Activated CD4-positive, alpha-beta T cell treated with anti-CD3 and anti-CD28 coated beads, Interleukin-2, amount 50 U/mL, for 24 hours (primary cell): ENCODE data around the gene DNAJC2.

ENCODE experiments used
- DNase-seq, 2 donors: peaks; one replicate each; pipeline ENCODE4 v3.0.0-alpha.2; 2020; ENCODE audit warnings: low read depth in 1 of 2, low spot score in 1 of 2

DNAJC2 gene

GRCh38 chr7:103344453-103345149 lies at the start of gene DNAJC2:
Gene DNAJC2, minus strand, starts transcription at chr7:103344767. Its CDS starts 145 bp downstream, at chr7:103344622.
- DNase-seq = peak; percentile 63 to 85

DNA sequence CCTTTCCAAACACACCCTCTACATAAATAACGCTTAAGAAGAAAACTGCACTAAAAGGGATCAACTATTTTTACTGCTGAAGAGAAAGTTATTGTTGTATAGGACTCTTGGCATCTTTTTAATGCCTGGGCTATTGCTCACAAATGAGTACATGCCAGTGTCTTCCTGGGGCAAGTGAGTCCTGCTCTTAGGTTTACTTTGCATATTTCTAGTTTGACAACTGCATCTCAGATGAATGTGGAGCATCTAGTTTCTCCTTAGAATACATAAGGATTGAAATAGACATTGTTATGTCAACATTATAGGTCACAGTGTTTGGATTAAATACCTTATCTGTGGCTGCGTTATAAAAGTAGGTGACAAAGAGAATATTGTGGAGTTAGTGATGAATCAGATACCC lies 47.4 kb upstream of the DNAJC2 start:
- no peak for DNase-seq

GRCh38 chr7:103391150-103391549 lies 46.6 kb upstream of the DNAJC2 start:
- no peak for DNase-seq

GRCh38 chr7:103389263-103389662 lies 44.7 kb upstream of the DNAJC2 start:
- DNase-seq = no peak

GRCh38 chr7:103388469-103389140 lies 44.0 kb upstream of the DNAJC2 start:
- no peak for DNase-seq

- DNase-seq = no peak
These were observed 42.7 kb upstream of the DNAJC2 start for GRCh38 chr7:103387242-103387641.

GRCh38 chr7:103382032-103382402 lies 37.5 kb upstream of the DNAJC2 start:
- no peak for DNase-seq

DNA sequence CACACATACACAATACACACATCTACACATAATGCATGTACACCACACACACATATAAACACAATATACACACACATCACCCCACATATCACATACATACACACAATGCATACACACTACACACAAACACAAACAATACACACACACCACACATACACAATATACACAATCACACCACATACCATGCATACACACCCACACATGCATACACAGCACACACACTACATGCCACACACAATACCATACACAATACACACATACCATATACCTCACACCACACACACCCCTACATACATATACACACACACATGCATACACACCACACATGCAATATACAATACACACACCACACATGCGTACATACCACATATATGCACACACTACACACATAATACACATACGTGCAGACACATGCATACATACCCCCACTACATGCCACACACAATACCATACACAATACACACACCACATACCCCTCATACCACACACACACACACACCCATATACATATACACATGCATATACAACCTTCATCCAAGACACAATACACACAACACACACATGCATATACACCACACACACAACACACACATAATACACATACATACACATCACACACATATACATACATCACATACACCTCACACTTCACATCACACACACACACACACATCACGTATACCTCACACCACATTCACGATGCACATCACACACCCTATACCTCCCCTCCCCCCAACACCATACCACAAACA lies 36.9 kb upstream of the DNAJC2 start:
- DNase-seq = no peak

GRCh38 chr7:103380395-103381191 lies 36.0 kb upstream of the DNAJC2 start:
- no peak for DNase-seq

DNA sequence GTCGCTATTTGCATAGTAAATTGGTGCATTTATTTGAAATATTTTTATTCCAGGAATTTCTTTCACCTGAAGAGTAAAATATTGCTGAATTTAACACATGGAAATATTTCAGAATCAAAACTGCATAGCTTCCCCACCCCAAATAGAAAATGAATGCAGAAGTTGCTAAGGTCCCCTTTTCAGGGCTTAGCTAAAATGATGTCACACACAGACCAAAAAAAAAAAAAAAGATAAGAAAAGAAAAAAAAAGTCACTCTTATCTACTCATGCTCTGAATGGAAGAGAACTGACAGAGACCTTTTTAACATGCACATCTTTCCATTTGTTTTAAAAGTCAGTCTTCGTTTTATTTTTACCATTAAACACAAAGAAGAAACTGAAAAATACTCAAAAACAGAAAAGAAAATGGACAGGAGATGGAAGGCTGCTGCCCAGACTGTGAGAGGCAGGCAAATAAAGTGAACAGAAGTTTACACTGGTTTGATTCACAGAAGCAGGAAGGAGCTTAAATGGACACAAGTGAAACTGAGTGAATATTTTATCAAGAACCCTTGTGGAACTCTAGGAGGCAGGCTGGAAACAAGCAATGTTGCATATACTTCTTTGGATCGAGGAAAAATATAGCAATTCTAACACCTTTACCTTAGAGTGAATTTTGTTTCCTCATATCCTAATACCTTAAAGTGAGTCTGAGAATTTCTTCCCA lies 34.9 kb upstream of the DNAJC2 start:
- no peak for DNase-seq

DNA sequence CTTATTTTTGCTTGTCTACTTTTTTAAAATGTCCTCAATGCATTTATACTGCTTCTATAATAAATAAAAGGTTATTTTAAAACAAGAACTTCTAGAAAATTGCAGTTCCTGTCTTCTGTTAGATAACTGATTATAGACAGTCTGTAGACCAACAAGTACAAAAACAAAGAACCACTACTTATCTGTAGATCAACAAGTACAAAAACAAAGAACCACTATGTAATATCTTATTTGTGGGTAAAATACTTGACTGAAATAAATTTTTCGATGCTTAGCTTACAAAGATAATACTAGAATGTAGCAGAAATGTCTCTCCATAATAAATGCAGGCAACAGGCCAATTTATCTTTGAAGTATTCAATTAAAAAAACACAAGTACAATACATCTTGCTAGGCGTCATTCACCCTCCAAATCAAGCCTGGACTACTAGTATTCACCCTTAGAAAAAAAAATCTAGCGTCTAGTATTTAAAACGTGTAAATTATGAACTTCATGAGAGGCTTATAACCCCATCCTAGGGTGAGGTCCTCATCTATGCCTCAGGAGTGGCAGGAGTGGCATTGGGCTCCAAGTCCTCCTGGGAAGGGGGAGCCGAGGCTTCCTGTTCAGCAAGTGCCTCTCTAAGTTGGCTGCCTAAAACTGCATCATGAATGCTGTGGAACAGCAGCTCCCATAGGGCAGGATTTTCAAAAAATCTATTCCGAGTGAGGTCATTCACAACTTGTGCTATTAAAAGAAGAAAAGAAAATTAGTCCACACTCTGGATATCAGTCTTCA lies 29.5 kb upstream of the DNAJC2 start:
- no peak for DNase-seq

GRCh38 chr7:103369432-103369831 lies 24.9 kb upstream of the DNAJC2 start:
- no peak for DNase-seq

- DNase-seq = no peak
These were observed 5.2 kb upstream of the DNAJC2 start for GRCh38 chr7:103349805-103350204.

DNA sequence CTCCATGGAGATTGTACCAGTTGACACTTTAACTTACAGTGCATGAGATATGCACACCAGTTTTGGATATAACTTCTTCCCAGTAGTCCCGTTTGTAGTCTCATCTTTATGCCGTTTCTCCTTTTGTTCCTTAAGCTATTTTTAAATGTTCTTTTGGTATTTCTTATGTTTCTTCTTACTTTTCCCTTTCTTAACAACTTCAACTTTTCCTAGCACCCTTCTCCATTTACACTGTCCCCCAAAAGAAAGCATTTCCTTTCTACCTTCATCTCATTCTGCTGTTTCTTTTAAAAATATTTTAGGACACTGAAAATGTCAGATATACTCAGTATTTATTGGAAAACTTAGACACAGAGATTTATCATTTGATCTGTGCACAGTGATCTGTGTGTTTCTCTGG lies 4.4 kb upstream of the DNAJC2 start:
- DNase-seq = no peak

- no peak for DNase-seq
These were observed 3.9 kb upstream of the DNAJC2 start for GRCh38 chr7:103348452-103348851.

DNA sequence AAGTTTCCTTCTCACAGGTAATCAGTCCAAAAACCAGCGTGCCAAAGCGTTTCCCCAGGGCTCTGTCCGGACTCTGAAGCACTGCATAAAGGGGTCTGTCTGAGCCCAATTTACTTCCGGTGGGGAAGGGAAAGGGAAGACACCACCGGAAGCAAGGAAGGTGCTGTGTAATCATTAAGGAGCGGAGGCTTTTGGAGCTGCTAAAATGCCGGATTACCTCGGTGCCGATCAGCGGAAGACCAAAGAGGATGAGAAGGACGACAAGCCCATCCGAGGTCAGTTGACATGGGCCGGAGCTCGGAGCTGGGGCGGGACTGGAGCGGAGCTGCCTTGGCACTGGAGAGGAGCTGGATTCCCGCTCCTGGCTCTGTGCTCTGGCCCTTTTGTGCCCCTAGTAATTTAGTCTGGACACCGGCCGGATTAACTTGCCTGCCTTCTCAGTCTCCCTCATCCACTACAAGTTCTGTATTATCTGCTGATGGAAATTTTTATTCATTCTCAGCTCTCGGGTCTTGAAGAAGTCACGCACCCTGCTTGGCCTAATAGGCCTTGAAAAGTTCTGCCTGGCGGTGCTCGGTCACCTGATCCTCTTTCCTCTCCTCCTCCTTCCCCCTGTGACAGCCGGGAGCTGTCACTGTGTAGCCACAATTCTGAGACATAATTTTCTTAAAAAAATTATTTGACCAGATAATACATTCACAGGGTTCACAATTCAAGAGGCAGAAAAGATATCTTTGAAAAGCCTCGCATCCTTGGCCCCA lies 3.1 kb upstream of the DNAJC2 start, which contains the start of gene PSMC2:
TSS of gene PSMC2 (plus strand) at position 137 of the 761 bp plus-strand sequence. CDS start at position 206, 69 bp downstream.
- DNase-seq = peak; percentile 60 to 87

DNA sequence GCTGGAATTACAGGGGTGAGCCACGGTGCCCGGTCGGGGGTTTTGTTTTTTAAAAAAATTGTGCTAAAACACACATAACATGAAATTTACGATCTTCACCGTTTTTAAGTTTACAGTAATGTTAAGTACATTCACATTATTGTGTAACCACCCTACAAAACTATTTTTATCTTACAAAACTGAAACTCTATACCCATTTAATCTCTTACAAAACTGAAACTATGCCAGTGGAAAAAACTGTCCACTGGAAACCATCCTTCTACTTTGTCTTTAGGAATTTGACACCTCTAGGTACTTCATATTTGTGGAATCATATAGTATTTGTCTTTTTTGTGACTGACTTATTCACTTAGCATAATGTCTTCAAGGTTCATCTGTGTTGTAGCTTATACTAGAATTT lies 1.8 kb upstream of the DNAJC2 start:
- no peak for DNase-seq

DNA sequence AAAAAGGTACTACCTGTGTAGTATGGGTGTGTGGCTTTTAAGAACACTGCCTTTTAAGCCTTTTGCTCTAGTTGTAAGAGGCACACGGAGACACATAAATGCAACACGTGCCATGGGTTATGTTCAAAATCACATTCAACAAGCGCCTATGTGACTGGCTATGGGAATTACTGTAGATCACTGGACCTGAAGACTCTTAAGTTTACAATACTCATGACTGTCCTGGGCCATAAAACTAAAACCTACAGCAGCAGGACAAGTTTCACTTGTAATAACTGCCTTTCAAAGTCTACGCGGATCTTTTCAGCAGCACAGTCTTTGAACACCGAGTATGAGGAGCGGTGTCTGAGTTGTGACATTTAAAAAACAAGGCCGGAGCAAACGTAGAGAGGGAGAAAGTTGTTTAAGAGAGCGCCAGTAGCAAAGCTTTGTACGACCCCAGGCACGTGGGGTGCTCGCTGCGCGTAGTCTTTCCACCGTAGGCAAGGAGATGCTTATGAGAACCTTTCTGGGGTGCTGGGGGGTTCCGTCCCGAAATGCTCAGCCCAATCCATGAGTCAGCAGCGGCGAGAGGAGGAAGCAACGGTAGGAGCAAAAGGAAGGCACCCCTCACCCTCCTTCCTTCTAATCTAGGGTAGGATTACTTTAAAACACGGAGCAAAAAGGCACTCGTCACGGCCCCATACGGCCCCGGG lies 662 bp downstream of the DNAJC2 start:
- peak; percentile 13 to 23 for DNase-seq
